ENCODE measurements around the gene LRRC7.
"Not testable (repeated sequence)": the region's sequence is repeated elsewhere in the genome, so short reads cannot be mapped to it uniquely, and the experiment has no call there.

Gene LRRC7

GRCh38 chr1:69787151-69787550, 219.4 kb downstream of the LRRC7 start:
- no peak for DNase-seq

GRCh38 chr1:69791311-69791710, 223.6 kb downstream of the LRRC7 start:
- no peak for DNase-seq

- DNase-seq, result no peak
These were observed 227.1 kb downstream of the LRRC7 start for GRCh38 chr1:69794831-69795230.

DNA sequence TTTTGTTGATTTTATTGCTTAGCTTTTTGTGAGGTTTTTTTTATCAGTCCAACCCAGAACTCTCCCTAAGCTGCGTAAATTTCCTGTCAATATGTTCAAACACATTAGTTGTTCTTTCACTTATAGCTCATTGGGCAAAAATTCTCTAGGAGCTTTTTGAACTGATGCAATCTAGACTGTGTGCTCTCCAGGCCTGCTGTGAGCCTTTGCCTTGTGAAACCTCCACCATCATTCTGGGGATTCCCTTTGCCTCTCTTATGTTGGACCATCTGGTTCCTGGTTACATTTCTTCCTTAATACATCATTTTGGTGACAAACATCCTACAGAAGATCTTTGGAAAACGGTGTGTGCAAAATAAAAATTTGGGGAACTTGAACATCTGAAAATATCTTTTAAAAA, 247.2 kb downstream of the LRRC7 start:
- no peak for DNase-seq

- DNase-seq, result no peak
These were observed 257.2 kb downstream of the LRRC7 start for GRCh38 chr1:69824932-69825331.

GRCh38 chr1:69827732-69828131, 260.0 kb downstream of the LRRC7 start:
- DNase-seq, result no peak

DNA sequence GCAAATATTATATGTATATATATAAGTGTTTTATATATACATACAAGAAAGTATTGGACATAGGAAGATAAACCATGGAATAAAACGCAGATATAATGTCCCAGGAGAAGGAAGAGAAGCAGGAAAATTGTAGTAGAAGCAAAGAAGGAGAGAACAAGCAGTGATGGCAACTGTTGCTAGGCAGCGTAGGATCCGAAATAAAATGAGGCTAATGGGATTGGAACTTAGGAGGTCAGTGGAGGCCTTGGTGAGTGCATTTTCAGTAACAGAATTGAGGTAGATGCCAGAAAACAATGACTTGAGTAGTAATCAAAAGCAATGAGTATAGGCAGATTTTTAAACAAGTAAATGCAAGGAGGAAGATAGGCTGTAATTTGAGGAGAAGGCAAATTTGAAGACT, 265.8 kb downstream of the LRRC7 start:
- no peak for DNase-seq

DNA sequence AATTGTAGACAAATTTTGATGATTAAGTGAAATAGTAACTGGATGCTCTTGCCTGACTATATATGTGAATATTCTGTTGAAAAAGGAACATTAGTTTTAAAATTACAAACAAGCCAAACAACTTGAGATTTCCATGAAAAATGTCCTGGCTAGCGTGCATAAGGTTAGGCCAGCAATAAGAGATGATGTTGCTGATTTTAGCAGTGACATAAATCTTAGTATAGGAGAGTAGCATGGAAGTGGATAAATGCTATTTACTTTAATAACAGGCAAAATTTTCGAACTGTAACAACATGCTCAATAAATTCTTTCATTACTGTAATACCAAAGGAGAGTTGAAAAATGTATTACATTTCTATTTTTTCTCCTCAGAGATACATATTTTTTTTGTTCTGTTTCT, 266.6 kb downstream of the LRRC7 start:
- DNase-seq, result no peak

DNA sequence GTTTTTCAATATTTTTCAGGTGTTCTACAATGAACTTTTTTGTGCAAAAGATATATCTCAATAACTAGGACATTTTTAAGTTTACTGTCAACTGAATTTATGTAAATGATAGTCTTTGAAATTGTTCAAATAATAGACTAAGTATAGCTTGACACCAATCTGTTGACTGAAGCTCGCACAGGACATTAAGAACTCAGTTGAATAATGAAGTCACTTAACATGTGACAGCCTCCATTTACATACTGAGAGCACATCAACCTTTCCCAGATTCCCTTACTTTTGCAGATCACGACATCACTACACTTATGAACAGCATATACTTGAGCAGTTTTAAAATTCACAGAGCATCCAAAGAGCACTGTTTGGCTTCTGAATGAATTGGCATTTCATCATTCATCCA, 268.2 kb downstream of the LRRC7 start:
- no peak for DNase-seq

- DNase-seq, result no peak
These were observed 269.4 kb downstream of the LRRC7 start for GRCh38 chr1:69836971-69837636.

DNA sequence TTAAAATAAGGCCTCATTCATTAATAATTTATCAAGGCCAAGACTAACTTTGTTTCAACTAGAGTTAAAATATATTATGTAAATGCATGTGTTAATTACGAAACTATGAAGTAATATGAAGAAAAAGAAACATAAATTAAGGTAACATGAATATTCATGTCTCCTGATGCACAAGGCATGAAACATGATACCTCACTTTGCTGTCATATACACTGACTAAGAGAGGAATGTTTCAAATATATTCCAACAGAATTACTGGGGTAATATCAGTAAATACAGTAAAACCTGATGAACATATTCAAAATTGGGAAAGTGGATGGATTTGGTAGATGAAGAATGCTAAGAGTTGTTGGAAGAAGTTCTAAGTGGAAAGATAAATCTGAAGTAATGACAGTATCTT, 274.6 kb downstream of the LRRC7 start:
- DNase-seq, result no peak

- DNase-seq, result no peak
These were observed 277.9 kb downstream of the LRRC7 start for GRCh38 chr1:69845655-69846054.

- DNase-seq, result no peak
These were observed 278.5 kb downstream of the LRRC7 start for GRCh38 chr1:69846267-69846666.

GRCh38 chr1:69847670-69848069, 279.9 kb downstream of the LRRC7 start:
- no peak for DNase-seq

DNA sequence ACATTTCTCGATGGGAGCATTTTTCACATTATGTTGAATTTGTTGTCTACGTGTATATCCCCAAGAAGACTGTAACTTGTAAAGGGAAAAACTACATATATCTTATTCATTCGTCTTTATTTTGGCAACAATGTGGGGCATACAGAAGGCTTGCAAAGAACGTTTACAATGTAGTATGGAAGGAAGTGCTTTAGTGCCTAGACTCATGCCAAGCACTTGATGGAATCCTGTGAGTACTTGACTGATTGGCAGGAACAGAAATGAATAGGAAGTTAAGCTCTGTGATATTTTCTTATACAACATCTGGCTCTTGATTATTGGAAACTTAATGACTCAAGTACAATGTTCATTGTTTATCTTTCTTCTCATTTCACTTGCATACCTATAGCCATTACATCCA, 284.4 kb downstream of the LRRC7 start:
- DNase-seq, result no peak

DNA sequence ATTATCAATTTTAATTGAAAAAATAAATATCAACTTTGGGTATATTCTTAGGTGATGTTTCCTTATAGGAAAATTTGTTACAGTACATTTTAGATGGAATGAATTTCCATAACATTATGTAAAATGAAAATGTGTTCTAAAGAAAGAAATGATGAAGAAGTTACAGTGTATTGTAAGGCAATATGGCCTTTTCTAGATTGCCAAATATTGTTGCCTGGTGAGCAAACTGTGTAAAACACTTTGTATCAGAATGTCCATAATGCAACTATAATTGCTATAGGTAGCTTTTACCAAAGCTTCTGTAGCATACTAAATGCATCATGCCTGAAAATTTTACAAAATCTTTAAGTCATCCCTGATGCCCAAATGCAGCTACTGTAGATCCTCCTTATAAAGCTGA, 285.0 kb downstream of the LRRC7 start:
- DNase-seq, result no peak

- DNase-seq, result no peak
These were observed 290.8 kb downstream of the LRRC7 start for GRCh38 chr1:69858534-69858933.

- no peak for DNase-seq
These were observed 293.9 kb downstream of the LRRC7 start for GRCh38 chr1:69861641-69862040.

DNA sequence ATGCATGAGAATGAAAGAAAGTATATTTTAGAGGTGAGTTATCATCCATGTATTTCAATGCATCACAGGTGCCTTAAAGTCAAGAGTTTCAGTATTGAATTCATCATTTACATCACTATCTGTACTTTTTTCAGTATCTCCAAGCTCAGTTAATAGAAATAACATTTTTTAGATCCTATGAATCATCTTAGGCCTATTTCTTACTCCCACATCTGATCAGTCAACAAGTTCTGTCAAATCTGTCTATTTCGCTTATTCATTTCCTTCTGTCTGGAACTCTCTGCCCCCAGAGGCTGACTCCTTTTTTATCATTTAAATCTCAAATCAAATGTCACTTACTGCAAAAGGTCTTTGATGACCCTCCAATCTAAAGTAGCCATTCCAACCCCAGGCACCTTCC, 295.2 kb downstream of the LRRC7 start:
- DNase-seq, result no peak

GRCh38 chr1:69863704-69864103, 296.0 kb downstream of the LRRC7 start:
- no peak for DNase-seq

- DNase-seq, result no peak
These were observed 303.7 kb downstream of the LRRC7 start for GRCh38 chr1:69871412-69871811.

GRCh38 chr1:69878338-69878737, 310.6 kb downstream of the LRRC7 start:
- DNase-seq, result no peak

DNA sequence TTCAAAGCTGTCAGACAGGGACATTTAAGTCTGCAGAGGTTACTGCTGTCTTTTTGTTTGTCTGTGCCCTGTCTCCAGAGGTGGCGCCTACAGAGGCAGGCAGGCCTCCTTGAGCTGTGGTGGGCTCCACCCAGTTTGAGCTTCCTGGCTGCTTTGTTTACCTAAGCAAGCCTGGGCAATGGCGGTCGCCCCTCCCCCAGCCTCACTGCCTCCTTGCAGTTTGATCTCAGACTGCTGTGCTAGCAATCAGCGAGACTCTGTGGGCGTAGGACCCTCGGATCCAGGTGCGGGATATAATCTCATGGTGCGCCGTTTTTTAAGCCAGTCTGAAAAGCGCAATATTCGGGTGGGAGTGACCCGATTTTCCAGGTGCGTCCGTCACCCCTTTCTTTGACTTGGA, 320.3 kb downstream of the LRRC7 start:
- not testable (repeated sequence) for DNase-seq

DNA sequence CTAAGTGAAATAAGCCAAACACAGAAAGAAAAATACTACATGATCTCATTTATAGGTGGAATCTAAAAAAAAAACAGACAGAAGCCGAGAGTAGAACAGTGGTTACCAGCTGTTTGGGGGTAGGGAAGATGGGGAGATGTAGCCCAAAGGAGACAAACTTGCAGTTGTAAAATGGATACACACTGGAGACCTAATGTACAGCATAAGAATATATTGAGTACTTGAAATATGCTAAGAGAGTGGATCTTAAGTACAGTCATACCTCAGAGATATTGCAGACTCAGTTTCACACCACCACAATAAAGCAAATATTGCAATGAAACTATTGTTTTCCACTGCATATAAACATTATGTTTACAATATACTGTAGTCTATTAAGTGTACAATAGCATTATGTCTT, 320.9 kb downstream of the LRRC7 start:
- DNase-seq, result no peak

GRCh38 chr1:69898403-69898947, 330.8 kb downstream of the LRRC7 start:
- no peak for DNase-seq
